ENCODE results near the gene DNAAF5. TPM values are rescaled to one million over a fixed set of nuclear protein-coding genes. Genes with fewer than 3 reads are reported as not detected.
A peak's percentile ranks its signal among the peaks of the same experiment; 100 is the strongest.

The DNAAF5 gene
- total RNA-seq, 1 donor from 2014 or later: 15.3 TPM

DNA sequence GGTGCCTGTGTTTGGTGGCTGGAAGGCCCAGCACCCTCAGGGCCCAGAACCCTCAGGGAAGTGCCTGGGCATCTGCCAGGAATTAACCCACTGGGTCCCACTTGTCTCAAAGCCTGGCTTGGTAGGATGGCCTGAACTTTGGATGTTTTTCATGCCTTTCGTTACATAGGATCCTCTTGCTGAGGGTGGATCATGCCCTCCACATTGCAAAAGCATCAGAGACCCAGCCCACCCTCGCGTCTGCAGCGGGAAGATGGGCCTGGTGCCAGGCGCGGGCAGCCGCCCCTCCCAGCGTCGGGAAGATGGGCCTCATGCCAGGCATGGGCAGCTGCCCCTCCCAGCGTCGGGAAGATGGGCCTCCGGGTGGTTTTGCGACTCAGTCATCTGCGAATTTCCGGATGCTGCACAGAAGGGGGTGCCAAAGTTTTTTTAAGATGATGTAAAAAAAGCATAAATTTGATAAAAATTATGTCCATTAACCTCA, 52.5 kb downstream of the DNAAF5 start:
- no peak overlapping the region for H3K4me3 Mint-ChIP-seq (ENCODE audit: unreplicated experiment)
- H3K36me3 Mint-ChIP-seq (ENCODE audit: low read depth): peaks cover 19% of the 10 kb centered on the region
- H3K9me3 Mint-ChIP-seq (ENCODE audit: low read depth): no peaks in the 10 kb centered on the region
- TF ChIP-seq, protein P1, sequence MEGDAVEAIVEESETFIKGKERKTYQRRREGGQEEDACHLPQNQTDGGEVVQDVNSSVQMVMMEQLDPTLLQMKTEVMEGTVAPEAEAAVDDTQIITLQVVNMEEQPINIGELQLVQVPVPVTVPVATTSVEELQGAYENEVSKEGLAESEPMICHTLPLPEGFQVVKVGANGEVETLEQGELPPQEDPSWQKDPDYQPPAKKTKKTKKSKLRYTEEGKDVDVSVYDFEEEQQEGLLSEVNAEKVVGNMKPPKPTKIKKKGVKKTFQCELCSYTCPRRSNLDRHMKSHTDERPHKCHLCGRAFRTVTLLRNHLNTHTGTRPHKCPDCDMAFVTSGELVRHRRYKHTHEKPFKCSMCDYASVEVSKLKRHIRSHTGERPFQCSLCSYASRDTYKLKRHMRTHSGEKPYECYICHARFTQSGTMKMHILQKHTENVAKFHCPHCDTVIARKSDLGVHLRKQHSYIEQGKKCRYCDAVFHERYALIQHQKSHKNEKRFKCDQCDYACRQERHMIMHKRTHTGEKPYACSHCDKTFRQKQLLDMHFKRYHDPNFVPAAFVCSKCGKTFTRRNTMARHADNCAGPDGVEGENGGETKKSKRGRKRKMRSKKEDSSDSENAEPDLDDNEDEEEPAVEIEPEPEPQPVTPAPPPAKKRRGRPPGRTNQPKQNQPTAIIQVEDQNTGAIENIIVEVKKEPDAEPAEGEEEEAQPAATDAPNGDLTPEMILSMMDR (IDR thresholded peaks at IDR 0.05): no peak
- H3K27me3 Mint-ChIP-seq (ENCODE audit: low read depth): no peaks in the 10 kb centered on the region
- peak; percentile 55 for DNase-seq (ENCODE audit: low spot score)
- H3K4me1 Mint-ChIP-seq (ENCODE audit: low read depth): peaks cover 44% of the 10 kb centered on the region
- no peak overlapping the region for H3K27ac Mint-ChIP-seq (ENCODE audit: unreplicated experiment)

DNA sequence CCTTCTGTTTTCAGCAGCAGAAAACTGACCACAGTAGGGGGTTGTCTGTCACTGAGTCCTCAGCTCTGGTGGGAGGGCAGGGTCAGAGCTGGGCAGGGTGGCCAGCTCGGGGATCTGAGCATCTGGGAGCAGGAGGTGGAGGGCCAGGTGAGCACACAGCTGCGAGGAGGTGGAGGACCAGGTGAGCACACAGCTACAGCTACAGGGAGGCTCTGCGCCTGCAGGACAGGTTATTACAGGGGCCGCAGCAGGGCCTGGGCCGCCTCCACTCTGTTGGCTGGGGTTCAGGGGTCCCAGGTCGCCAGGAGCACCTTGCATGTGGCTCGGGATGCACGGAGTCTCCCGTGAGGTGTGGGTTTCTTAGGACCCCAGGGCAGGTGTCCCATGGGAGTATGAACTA, 53.0 kb downstream of the DNAAF5 start:
- TF ChIP-seq, protein P1 (IDR thresholded peaks at IDR 0.05): no peak
- peaks cover 22% of the 10 kb centered on the region for H3K36me3 Mint-ChIP-seq (ENCODE audit: low read depth)
- no peak overlapping the region for H3K27ac Mint-ChIP-seq (ENCODE audit: unreplicated experiment)
- DNase-seq (ENCODE audit: low spot score): no peak
- no peaks in the 10 kb centered on the region for H3K9me3 Mint-ChIP-seq (ENCODE audit: low read depth)
- H3K4me1 Mint-ChIP-seq (ENCODE audit: low read depth): peaks cover 44% of the 10 kb centered on the region
- no peaks in the 10 kb centered on the region for H3K27me3 Mint-ChIP-seq (ENCODE audit: low read depth)
- no peak overlapping the region for H3K4me3 Mint-ChIP-seq (ENCODE audit: unreplicated experiment)

DNA sequence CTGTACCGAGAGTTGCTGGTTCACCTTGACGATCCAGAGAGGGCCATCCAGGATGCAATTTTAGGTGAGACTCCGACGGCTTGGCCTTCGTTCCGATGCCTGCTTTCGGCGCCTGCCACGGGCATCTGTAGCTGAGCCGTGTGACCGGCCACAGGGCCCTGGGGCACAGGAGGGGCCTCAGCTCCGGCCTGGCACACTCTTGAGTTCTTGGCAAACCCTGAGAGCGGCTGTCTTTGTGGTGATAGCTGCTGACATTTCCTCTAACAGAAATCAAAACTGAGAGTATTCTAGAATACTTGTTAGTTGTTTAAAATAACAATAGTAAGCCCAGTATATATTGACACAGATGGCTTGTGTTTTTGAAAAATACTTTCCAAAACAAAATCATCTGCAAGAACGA, 53.6 kb downstream of the DNAAF5 start:
- Mint-ChIP-seq H3K4me3 (ENCODE audit: unreplicated experiment) (no peak overlapping the region), H3K9me3 (ENCODE audit: low read depth) (no peaks in the 10 kb centered on the region), H3K4me1 (ENCODE audit: low read depth) (peaks cover 44% of the 10 kb centered on the region), H3K27me3 (ENCODE audit: low read depth) (no peaks in the 10 kb centered on the region), H3K27ac (ENCODE audit: unreplicated experiment) (no peak overlapping the region), H3K36me3 (ENCODE audit: low read depth) (peaks cover 25% of the 10 kb centered on the region)
- TF ChIP-seq, protein P1 (IDR thresholded peaks at IDR 0.05): no peak
- DNase-seq (ENCODE audit: low spot score): no peak

DNA sequence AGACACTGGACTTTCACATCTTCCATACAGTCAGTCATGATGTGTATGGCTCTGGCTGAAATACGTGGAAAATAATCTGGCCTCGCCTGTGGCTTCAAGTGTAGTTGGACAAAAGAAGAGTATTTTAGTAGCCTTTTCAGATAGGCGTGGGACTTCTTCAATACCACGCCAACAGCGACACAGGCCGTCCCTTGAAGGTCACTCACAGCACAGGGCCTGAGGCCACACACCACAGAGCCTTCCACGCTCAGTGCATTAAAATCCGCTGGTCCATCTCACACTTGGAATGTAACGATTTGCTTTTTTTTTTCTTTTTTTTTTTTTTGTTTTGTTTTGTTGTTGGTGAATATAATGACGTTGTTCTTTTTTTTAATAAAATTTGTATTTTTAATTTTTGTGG, 54.0 kb downstream of the DNAAF5 start:
- no peak overlapping the region for H3K4me3 Mint-ChIP-seq (ENCODE audit: unreplicated experiment)
- peak overlapping the region; percentile 89 for H3K27ac Mint-ChIP-seq (ENCODE audit: unreplicated experiment)
- no peak for DNase-seq (ENCODE audit: low spot score)
- no peaks in the 10 kb centered on the region for H3K27me3 Mint-ChIP-seq (ENCODE audit: low read depth)
- TF ChIP-seq, protein P1 (IDR thresholded peaks at IDR 0.05): no peak
- peaks cover 44% of the 10 kb centered on the region for H3K4me1 Mint-ChIP-seq (ENCODE audit: low read depth)
- peaks cover 26% of the 10 kb centered on the region for H3K36me3 Mint-ChIP-seq (ENCODE audit: low read depth)
- no peaks in the 10 kb centered on the region for H3K9me3 Mint-ChIP-seq (ENCODE audit: low read depth)

DNA sequence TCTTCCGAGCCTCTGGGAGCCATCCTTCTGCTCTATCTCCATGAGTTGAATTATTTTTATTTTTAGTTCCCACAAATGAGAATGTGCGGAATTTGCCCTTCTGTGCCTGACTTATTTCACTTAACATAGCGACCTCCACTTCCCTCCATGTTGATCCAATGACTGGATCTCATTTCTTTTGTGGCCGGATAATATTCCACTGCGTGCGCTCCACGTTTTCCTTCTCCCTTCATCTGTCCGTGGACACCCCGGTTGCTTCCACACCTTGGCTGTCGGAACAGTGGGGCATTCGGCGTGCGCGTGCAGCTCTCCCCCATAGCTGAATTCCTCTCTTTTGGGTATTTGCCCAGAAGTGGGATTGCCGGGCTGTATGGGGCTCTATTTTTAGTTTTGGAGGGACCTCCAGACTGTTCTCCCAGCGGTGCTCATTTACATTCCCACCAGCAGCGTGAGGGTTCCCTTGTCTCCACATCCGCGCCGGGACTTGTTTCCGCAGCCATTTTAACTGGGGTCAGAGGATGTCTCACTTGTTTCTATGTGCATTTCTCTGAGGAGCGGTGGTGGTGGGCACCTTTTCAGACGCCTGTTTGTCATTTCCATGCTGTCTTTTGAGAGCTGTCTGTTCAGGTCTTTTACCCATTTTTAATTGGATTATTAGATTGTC, 54.8 kb downstream of the DNAAF5 start:
- Mint-ChIP-seq H3K36me3 (ENCODE audit: low read depth) (peaks cover 22% of the 10 kb centered on the region), H3K27ac (ENCODE audit: unreplicated experiment) (peak overlapping the region; percentile 89), H3K27me3 (ENCODE audit: low read depth) (no peaks in the 10 kb centered on the region), H3K9me3 (ENCODE audit: low read depth) (no peaks in the 10 kb centered on the region), H3K4me1 (ENCODE audit: low read depth) (peaks cover 44% of the 10 kb centered on the region), H3K4me3 (ENCODE audit: unreplicated experiment) (no peak overlapping the region)
- TF ChIP-seq, protein P1 (IDR thresholded peaks at IDR 0.05): no peak
- no peak for DNase-seq (ENCODE audit: low spot score)
